Colonic mucosa (tissue), 4 donors: Measurements from ENCODE around the gene NPAS3. TPM values are rescaled to one million over a fixed set of nuclear protein-coding genes. Genes with fewer than 3 reads are reported as not detected.

ENCODE experiments used
- DNase-seq: peaks from one replicate; pipeline ENCODE4 v3.0.0-alpha.2; 2020
- H3K27ac ChIP-seq: fragments of 200-600 bp; one replicate; pipeline ENCODE4 v1.8.0; 2021
- H3K27me3 ChIP-seq: fragments of 200-600 bp; one replicate; pipeline ENCODE4 v1.8.0; 2021
- H3K36me3 ChIP-seq: fragments of 200-600 bp; one replicate; pipeline ENCODE4 v1.8.0; 2021
- H3K4me1 ChIP-seq: fragments of 200-600 bp; one replicate; pipeline ENCODE4 v1.8.0; 2021; ENCODE audit warnings: mild to moderate bottlenecking
- H3K4me3 ChIP-seq: fragments of 200-600 bp; one replicate; pipeline ENCODE4 v1.8.0; 2021
- H3K9ac ChIP-seq, 2 donors: one replicate each; pipeline ENCODE4 v1.7.0; 2013; ENCODE audit warnings: control low read depth in 2 of 2, low read depth in 2 of 2, low read length in 2 of 2
- H3K9me3 ChIP-seq: fragments of 200-600 bp; one replicate; pipeline ENCODE4 v1.8.0; 2021
- CTCF ChIP-seq: fragments of 200-600 bp; IDR thresholded peaks from one replicate; pipeline ENCODE4 v1.8.0; 2022; ENCODE audit warnings: antibody characterized with exemption, mild to moderate bottlenecking
- intact Hi-C: fragments of 100-400 bp; cut with DNase I; formaldehyde crosslinking; loops from one replicate; pipeline ENCODE4 v1.14.1; 2022
- total RNA-seq, 2 donors: library from RNA; stranded (reverse); fragmentation: NEBNext Ultra II Directional in 1 of 2; extraction: Animal tissue kit (Norgen Biotek cat#: 25700) in 1 of 2; gene quantifications; one replicate each; pipeline ENCODE4 v1.2.1, GENCODE V29; 2021
- donor health status: healthy.
- donor health status: DM: no; HTN: no; CAD: no.
- donor health status: DM: no; HTN: no; CAD: no.

The NPAS3 gene
- total RNA-seq, 2 donors from 2014 or later = 0.79 to 1.6 TPM

- intact Hi-C loops = no loop called here
- no peak for DNase-seq
- Histone ChIP-seq H3K27ac (no peak overlapping the region), H3K9me3 (no peaks in the 10 kb centered on the region), H3K4me3 (no peak overlapping the region), H3K4me1 (no peaks in the 10 kb centered on the region), H3K27me3 (no peaks in the 10 kb centered on the region), H3K9ac (no peak overlapping the region), H3K36me3 (no peaks in the 10 kb centered on the region)
- no peak for TF ChIP-seq CTCF
These were observed 714.1 kb downstream of the NPAS3 start for GRCh38 chr14:33652566-33653307.

DNA sequence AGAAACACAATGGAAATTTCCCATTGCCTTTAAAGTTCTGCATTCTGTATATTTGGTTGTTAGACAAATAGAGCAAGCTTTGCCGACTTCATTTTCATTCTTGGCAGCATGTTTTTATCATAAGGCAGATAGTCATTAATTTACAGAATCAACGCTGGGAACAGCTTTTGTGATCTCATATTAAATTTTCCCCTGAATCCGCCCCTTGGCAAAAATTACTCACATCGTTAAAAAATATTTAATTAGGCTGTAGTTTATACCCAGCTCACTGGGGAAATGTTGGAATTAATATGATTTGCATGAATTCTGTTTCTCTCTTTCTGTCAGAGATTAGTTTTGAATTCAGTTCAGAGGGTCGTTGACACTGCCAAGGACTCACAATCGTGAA, 714.6 kb downstream of the NPAS3 start:
- intact Hi-C loops = no loop called here
- H3K9me3 ChIP-seq = no peaks in the 10 kb centered on the region
- no peaks in the 10 kb centered on the region for H3K27me3 ChIP-seq
- no peak overlapping the region for H3K9ac ChIP-seq
- no peak overlapping the region for H3K27ac ChIP-seq
- no peak for DNase-seq
- no peaks in the 10 kb centered on the region for H3K36me3 ChIP-seq
- no peaks in the 10 kb centered on the region for H3K4me1 ChIP-seq
- H3K4me3 ChIP-seq = no peak overlapping the region
- TF ChIP-seq CTCF = no peak

DNA sequence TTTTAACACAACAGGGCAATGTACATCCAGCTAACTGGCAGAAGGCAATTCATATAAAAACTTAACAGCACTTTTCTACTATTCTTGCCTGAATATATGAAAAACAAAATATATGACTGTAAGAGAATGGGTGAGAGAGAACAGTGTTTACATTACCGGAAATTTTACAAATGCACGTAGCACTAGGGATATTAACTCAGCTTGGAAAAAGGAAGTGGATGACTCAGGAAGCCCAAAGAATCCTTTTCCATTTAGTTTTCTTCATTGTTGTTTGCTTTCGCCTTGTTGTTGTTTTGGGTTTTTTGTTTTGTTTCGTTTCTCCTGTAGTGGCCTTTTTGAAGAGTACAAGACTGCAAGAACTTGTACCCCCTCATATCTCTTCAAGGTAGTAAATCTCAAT, 716.7 kb downstream of the NPAS3 start:
- H3K9ac ChIP-seq = no peak overlapping the region
- H3K4me1 ChIP-seq = no peaks in the 10 kb centered on the region
- DNase-seq = no peak
- no peaks in the 10 kb centered on the region for H3K27me3 ChIP-seq
- H3K36me3 ChIP-seq = no peaks in the 10 kb centered on the region
- TF ChIP-seq CTCF = no peak
- no peak overlapping the region for H3K27ac ChIP-seq
- no peaks in the 10 kb centered on the region for H3K9me3 ChIP-seq
- intact Hi-C loops = no loop called here
- no peak overlapping the region for H3K4me3 ChIP-seq

GRCh38 chr14:33657476-33657875, 718.8 kb downstream of the NPAS3 start:
- Histone ChIP-seq H3K9me3 (no peaks in the 10 kb centered on the region), H3K36me3 (no peaks in the 10 kb centered on the region), H3K27me3 (no peaks in the 10 kb centered on the region), H3K27ac (no peak overlapping the region), H3K4me3 (no peak overlapping the region), H3K4me1 (no peaks in the 10 kb centered on the region), H3K9ac (no peak overlapping the region)
- no peak for DNase-seq
- no peak for TF ChIP-seq CTCF
- intact Hi-C loops = no loop called here

- no peaks in the 10 kb centered on the region for H3K27me3 ChIP-seq
- TF ChIP-seq CTCF = no peak
- H3K4me1 ChIP-seq = no peaks in the 10 kb centered on the region
- intact Hi-C loops = no loop called here
- H3K9me3 ChIP-seq = no peaks in the 10 kb centered on the region
- no peak for DNase-seq
- no peak overlapping the region for H3K4me3 ChIP-seq
- no peaks in the 10 kb centered on the region for H3K36me3 ChIP-seq
- H3K9ac ChIP-seq = no peak overlapping the region
- no peak overlapping the region for H3K27ac ChIP-seq
These were observed 721.6 kb downstream of the NPAS3 start for GRCh38 chr14:33660248-33660647.
